B cell (primary cell): ENCODE measurements around the gene KLHL10. TPM values are rescaled to one million over a fixed set of nuclear protein-coding genes. Genes with fewer than 3 reads are reported as not detected.

ENCODE experiments used
- ATAC-seq: fragments of 200-7000 bp; cut with Tn5 transposase; one replicate; pipeline ENCODE4 v1.10.0; 2021; ENCODE audit warnings: low read depth, mild to moderate bottlenecking, moderate number of reproducible peaks, moderate library complexity
- CTCF ChIA-PET: fragments of 350-600 bp; sonication (Branson Sonifier 250); formaldehyde crosslinking; loops from one replicate; lab custom pipeline; 2021; ENCODE audit warnings: antibody characterized with exemption, inconsistent platforms; lab: Charles Lee
- POLR2A ChIA-PET: fragments of 350-600 bp; sonication (Branson Sonifier 250); formaldehyde crosslinking; loops from one replicate; lab custom pipeline; 2021; ENCODE audit warnings: antibody characterized with exemption; lab: Charles Lee
- DNase-seq: peaks from one replicate; pipeline ENCODE4 v3.0.0; 2013
- H2AFZ ChIP-seq: 2 replicates; pipeline ENCODE4 v1.6.1; 2012; ENCODE audit warnings: mild to moderate bottlenecking, low read depth, low read length; ENCODE audit not compliant: insufficient read depth, poor library complexity, severe bottlenecking
- H3K27ac ChIP-seq, 2 donors: 1 replicate in 1 of 2; 2 replicates in 1 of 2; pipeline ENCODE4 v1.5.1; 2012 to 2013; ENCODE audit warnings: low read length in 2 of 2, mild to moderate bottlenecking in 2 of 2, moderate library complexity in 1 of 2
- H3K27me3 ChIP-seq, 4 experiments: fragments of 200-600 bp in 1 of 4; sonication (generic) in 1 of 4; replicated peaks in 1 of 4; 1 replicate in 2 of 4; 2 replicates in 2 of 4; pipeline versions ENCODE4 v1.6.1 to v1.7.0; 2013 to 2016; ENCODE audit warnings: low read length in 3 of 4, mild to moderate bottlenecking in 2 of 4, mixed read lengths in 1 of 4, moderate library complexity in 1 of 4; ENCODE audit not compliant: insufficient read depth in 4 of 4, control insufficient read depth in 3 of 4; ENCODE audit errors: control extremely low read depth in 1 of 4
- H3K36me3 ChIP-seq, 2 experiments: replicated peaks in 1 of 2; 1 replicate in 1 of 2; 2 replicates in 1 of 2; pipeline versions ENCODE4 v1.6.1 to v1.7.1; 2013; ENCODE audit warnings: low read length in 1 of 2; ENCODE audit not compliant: insufficient read depth in 2 of 2, control insufficient read depth in 1 of 2; ENCODE audit errors: control extremely low read depth in 1 of 2, extremely low read depth in 1 of 2
- H3K4me1 ChIP-seq, 2 donors: fragments of 200-600 bp in 1 of 2; sonication (generic) in 1 of 2; 1 replicate in 1 of 2; 2 replicates in 1 of 2; pipeline versions ENCODE4 v1.5.1 to v1.6.1; 2013 to 2017; ENCODE audit warnings: low read length in 2 of 2; ENCODE audit not compliant: control insufficient read depth in 2 of 2, insufficient read depth in 2 of 2
- H3K4me2 ChIP-seq: replicated peaks from 2 replicates; pipeline ENCODE3; 2012; ENCODE audit warnings: mild to moderate bottlenecking, low read depth, low read length; ENCODE audit not compliant: poor library complexity, severe bottlenecking
- H3K4me3 ChIP-seq, 5 experiments: fragments of 200-600 bp in 1 of 5; sonication (generic) in 1 of 5; 1 replicate in 3 of 5; 2 replicates in 2 of 5; pipeline versions ENCODE4 v1.5.1 to v1.7.0; 2011 to 2016; ENCODE audit warnings: low read length in 4 of 5, mild to moderate bottlenecking in 4 of 5, low read depth in 2 of 5, control low read depth in 1 of 5, moderate library complexity in 1 of 5; ENCODE audit not compliant: insufficient read depth in 1 of 5; ENCODE audit errors: control extremely low read depth in 1 of 5, extremely low read depth in 1 of 5
- H3K79me2 ChIP-seq: fragments of 200-600 bp; sonication (generic); one replicate; pipeline ENCODE4 v1.6.0; 2016; ENCODE audit warnings: low read length; ENCODE audit not compliant: control insufficient read depth, insufficient read depth
- H3K9ac ChIP-seq: fragments of 200-600 bp; sonication (generic); 2 replicates; pipeline ENCODE4 v1.6.1; 2017; ENCODE audit warnings: mild to moderate bottlenecking, low read length, moderate library complexity
- H3K9me3 ChIP-seq, 3 donors: one replicate each; pipeline versions ENCODE4 v1.6.1 to v1.7.1; 2013; ENCODE audit warnings: low read length in 2 of 3; ENCODE audit not compliant: control insufficient read depth in 2 of 3, insufficient read depth in 1 of 3; ENCODE audit errors: control extremely low read depth in 1 of 3
- H4K20me1 ChIP-seq: 2 replicates; pipeline ENCODE4 v1.6.0; 2012; ENCODE audit warnings: mild to moderate bottlenecking, low read length; ENCODE audit not compliant: insufficient read depth, control insufficient read depth, poor library complexity, severe bottlenecking
- H3K27ac Mint-ChIP-seq: one replicate; pipeline ENCODE4 v1.8.0; 2021; ENCODE audit warnings: mixed read lengths
- H3K27me3 Mint-ChIP-seq: one replicate; pipeline ENCODE4 v1.8.0; 2021; ENCODE audit warnings: mixed read lengths
- H3K4me1 Mint-ChIP-seq: one replicate; pipeline ENCODE4 v1.8.0; 2021; ENCODE audit warnings: mixed read lengths
- H3K4me3 Mint-ChIP-seq: one replicate; pipeline ENCODE4 v1.8.0; 2021; ENCODE audit warnings: mixed read lengths
- H3K9me3 Mint-ChIP-seq: one replicate; pipeline ENCODE4 v1.8.0; 2022; ENCODE audit warnings: mixed read lengths; ENCODE audit not compliant: insufficient read depth
- EZH2 ChIP-seq: IDR thresholded peaks from 2 replicates; pipeline ENCODE4 v1.6.1; 2012; ENCODE audit warnings: borderline replicate concordance, low read depth, mild to moderate bottlenecking, moderate library complexity, low read length; ENCODE audit not compliant: insufficient read depth, poor library complexity, severe bottlenecking
- WGBS: methylation state at CpG from one replicate; pipeline ENCODE4 v1.1.5; 2013; ENCODE audit warnings: missing lambda C conversion rate; ENCODE audit not compliant: insufficient coverage; 5-methylcytosine and 5-hydroxymethylcytosine counted together
- intact Hi-C: fragments of 100-400 bp; cut with micrococcal nuclease; formaldehyde crosslinking; loops from one replicate; pipeline ENCODE4 v1.10.0; 2022
- polyA plus RNA-seq: library from polyadenylated mRNA; depleted of rRNA; stranded (reverse); fragments of >200 nt; gene quantifications from 2 replicates; pipeline ENCODE4 v1.2.3, GENCODE V29; 2012
- total RNA-seq, 2 donors: library from RNA; stranded (reverse); fragments of 120-200 nt in 1 of 2; gene quantifications; 1 replicate in 1 of 2; 2 replicates in 1 of 2; pipeline versions ENCODE4 v1.2.3 to v1.2.4, GENCODE V29; 2013 to 2022
- TF ChIP-seq, protein P1 (sequence below): fragments of 200-600 bp; IDR thresholded peaks from one replicate; pipeline ENCODE4 v1.8.0; 2022; ENCODE audit warnings: antibody characterized with exemption, mild to moderate bottlenecking

KLHL10 gene
- total and polyA plus RNA-seq, 2 donors (not counting 1 experiment from before 2014, with no cell fraction given): 0.12 to 0.37 TPM

DNA sequence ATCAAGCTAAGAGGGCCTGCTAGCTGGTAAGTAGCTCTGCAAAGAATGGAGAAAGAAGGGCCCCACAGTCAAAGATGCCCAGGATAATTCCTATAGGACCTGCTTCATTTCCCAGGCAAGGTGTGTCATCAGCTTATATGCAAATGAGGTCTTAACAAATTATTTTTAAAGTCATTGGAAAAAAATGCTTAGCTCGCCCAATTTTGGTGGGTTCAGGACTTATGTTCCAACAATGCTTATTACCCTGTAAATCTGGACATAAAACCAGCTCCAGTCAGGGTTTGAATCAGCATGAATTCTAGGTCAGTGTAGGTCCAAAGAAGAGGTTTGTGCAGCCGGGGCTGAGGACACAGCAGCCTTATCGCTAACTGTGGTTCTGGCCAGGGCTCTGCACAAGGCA, 55.8 kb downstream of the KLHL10 start:
- H3K27ac Mint-ChIP-seq: no peak overlapping the region
- H3K4me3 Mint-ChIP-seq: no peak overlapping the region
- no peaks in the 10 kb centered on the region for H3K27me3 ChIP-seq
- ATAC-seq: no peak
- no peak for DNase-seq
- intact Hi-C loops: no loop called here
- no peaks in the 10 kb centered on the region for H3K4me1 ChIP-seq
- H3K36me3 ChIP-seq: peaks cover 0 to 75% of the 10 kb centered on the region in 2 experiments
- no peak overlapping the region for H2AFZ ChIP-seq
- H3K27ac ChIP-seq: no peak overlapping the region
- ChIA-PET POLR2A (interaction anchor here (0.7 kb wide), 1 partner anchor 35 kb away, joined by 5 read pairs; no protein-coding TSS in a partner anchor), CTCF (no interaction called here)
- TF ChIP-seq, protein P1, sequence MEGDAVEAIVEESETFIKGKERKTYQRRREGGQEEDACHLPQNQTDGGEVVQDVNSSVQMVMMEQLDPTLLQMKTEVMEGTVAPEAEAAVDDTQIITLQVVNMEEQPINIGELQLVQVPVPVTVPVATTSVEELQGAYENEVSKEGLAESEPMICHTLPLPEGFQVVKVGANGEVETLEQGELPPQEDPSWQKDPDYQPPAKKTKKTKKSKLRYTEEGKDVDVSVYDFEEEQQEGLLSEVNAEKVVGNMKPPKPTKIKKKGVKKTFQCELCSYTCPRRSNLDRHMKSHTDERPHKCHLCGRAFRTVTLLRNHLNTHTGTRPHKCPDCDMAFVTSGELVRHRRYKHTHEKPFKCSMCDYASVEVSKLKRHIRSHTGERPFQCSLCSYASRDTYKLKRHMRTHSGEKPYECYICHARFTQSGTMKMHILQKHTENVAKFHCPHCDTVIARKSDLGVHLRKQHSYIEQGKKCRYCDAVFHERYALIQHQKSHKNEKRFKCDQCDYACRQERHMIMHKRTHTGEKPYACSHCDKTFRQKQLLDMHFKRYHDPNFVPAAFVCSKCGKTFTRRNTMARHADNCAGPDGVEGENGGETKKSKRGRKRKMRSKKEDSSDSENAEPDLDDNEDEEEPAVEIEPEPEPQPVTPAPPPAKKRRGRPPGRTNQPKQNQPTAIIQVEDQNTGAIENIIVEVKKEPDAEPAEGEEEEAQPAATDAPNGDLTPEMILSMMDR: no peak
- TF ChIP-seq EZH2: no peak
- no peak overlapping the region for H3K4me3 ChIP-seq
- no peaks in the 10 kb centered on the region for H3K9me3 ChIP-seq
- H3K4me1 Mint-ChIP-seq: no peaks in the 10 kb centered on the region
- H3K79me2 ChIP-seq: peaks cover 3% of the 10 kb centered on the region
- no peak overlapping the region for H3K9ac ChIP-seq
- no peaks in the 10 kb centered on the region for H3K9me3 Mint-ChIP-seq
- no peak overlapping the region for H3K4me2 ChIP-seq
- no peaks in the 10 kb centered on the region for H3K27me3 Mint-ChIP-seq
- 93% methylated on average over 2 of the region's 3 CpGs for WGBS
- H4K20me1 ChIP-seq: no peaks in the 10 kb centered on the region

DNA sequence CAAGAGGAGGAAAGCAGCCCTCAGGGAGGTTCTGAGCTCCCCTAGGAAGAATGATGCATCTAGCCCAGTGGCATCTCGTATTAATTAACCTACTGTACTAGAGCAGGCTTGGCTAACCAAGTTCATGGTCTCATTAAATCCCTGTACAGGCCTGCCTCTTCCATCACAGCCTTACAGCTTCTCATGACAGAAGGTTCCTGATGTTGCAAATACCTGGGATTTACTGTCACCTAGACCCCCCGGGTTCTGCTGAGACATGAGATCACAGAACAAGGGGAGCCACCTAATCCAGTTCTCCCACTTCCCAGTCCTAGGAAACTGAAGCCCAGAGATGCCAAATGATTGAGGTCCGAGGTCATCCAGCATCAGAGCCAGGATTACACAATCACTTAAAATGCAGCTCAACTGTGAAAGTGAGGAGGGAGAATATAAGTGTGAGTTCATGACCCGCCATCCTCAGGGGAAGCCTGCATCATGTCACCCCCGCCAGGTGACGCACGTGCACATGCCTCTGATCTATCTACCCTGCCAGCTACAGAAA, 57.2 kb downstream of the KLHL10 start:
- Mint-ChIP-seq H3K4me3 (no peak overlapping the region), H3K27ac (no peak overlapping the region), H3K27me3 (no peaks in the 10 kb centered on the region), H3K4me1 (no peaks in the 10 kb centered on the region), H3K9me3 (no peaks in the 10 kb centered on the region)
- POLR2A ChIA-PET: no interaction called here
- 41% methylated on average over 2 of the region's 7 CpGs for WGBS
- ATAC-seq (no peak), DNase-seq (no peak)
- intact Hi-C loops: no loop called here
- Histone ChIP-seq H3K36me3 (peaks cover 0 to 71% of the 10 kb centered on the region in 2 experiments), H3K4me2 (no peak overlapping the region), H3K79me2 (peaks cover 4% of the 10 kb centered on the region), H2AFZ (no peak overlapping the region), H4K20me1 (no peaks in the 10 kb centered on the region), H3K4me1 (no peaks in the 10 kb centered on the region), H3K9ac (no peak overlapping the region), H3K27me3 (no peaks in the 10 kb centered on the region), H3K9me3 (no peaks in the 10 kb centered on the region), H3K4me3 (no peak overlapping the region), H3K27ac (no peak overlapping the region)
- CTCF ChIA-PET: no interaction called here
- TF ChIP-seq, protein P1: no peak
- no peak for TF ChIP-seq EZH2
